IgD-negative memory B cell (primary cell): ENCODE data around the gene LHX5. TPM values are rescaled to one million over a fixed set of nuclear protein-coding genes. Genes with fewer than 3 reads are reported as not detected.

Source experiments
- H3K27ac Mint-ChIP-seq, 3 donors: one replicate each; pipeline ENCODE4 v1.8.0; 2020 to 2022; ENCODE audit warnings: mild to moderate bottlenecking in 3 of 3, mixed read lengths in 3 of 3, moderate library complexity in 1 of 3
- H3K27me3 Mint-ChIP-seq: one replicate; pipeline ENCODE4 v1.8.0; 2021; ENCODE audit warnings: mixed read lengths
- H3K36me3 Mint-ChIP-seq: one replicate; pipeline ENCODE4 v1.8.0; 2020; ENCODE audit warnings: mild to moderate bottlenecking, mixed read lengths
- H3K4me1 Mint-ChIP-seq, 3 donors: one replicate each; pipeline ENCODE4 v1.8.0; 2020 to 2022; ENCODE audit warnings: mixed read lengths in 3 of 3, mild to moderate bottlenecking in 1 of 3
- H3K4me3 Mint-ChIP-seq, 4 donors: one replicate each; pipeline ENCODE4 v1.8.0; 2020 to 2022; ENCODE audit warnings: mild to moderate bottlenecking in 4 of 4, mixed read lengths in 4 of 4, moderate library complexity in 3 of 4
- H3K9me3 Mint-ChIP-seq, 3 donors: one replicate each; pipeline ENCODE4 v1.8.0; 2020 to 2021; ENCODE audit warnings: mixed read lengths in 3 of 3, mild to moderate bottlenecking in 1 of 3
- polyA plus RNA-seq: library from polyadenylated mRNA; unstranded; fragments of 300-500 nt; fragmentation: Illumina TruSeq; gene quantifications from one replicate; pipeline ENCODE4 v1.2.3, GENCODE V29; 2021

Gene LHX5
- polyA plus RNA-seq, 1 donor from 2014 or later = not detected

- Mint-ChIP-seq H3K9me3 (peaks cover 0 to 6% (median 0%) of the 10 kb centered on the region in 3 donors), H3K4me3 (peak overlapping the region in 2 of 4 donors; percentile 50 to 60), H3K27me3 (peaks cover 41% of the 10 kb centered on the region), H3K36me3 (peaks cover 2% of the 10 kb centered on the region), H3K27ac (no peak overlapping the region), H3K4me1 (peaks cover 11 to 15% (median 13%) of the 10 kb centered on the region in 3 donors)
Observed at GRCh38 chr12:113464452-113464775, 7.3 kb downstream of the LHX5 start.

GRCh38 chr12:113463746-113464451 is 7.8 kb downstream of the LHX5 start:
- H3K4me3 Mint-ChIP-seq = peak overlapping the region; percentile 27 to 82 (median 68)
- peaks cover 0 to 6% (median 0%) of the 10 kb centered on the region in 3 donors for H3K9me3 Mint-ChIP-seq
- H3K27ac Mint-ChIP-seq = peak overlapping the region in 2 of 3 donors; percentile 44 to 90
- peaks cover 2% of the 10 kb centered on the region for H3K36me3 Mint-ChIP-seq
- peaks cover 10 to 15% (median 13%) of the 10 kb centered on the region in 3 donors for H3K4me1 Mint-ChIP-seq
- H3K27me3 Mint-ChIP-seq = peaks cover 45% of the 10 kb centered on the region

- H3K9me3 Mint-ChIP-seq = peaks cover 0 to 6% (median 0%) of the 10 kb centered on the region in 3 donors
Observed at GRCh38 chr12:113462998-113463745, 8.5 kb downstream of the LHX5 start.

GRCh38 chr12:113462117-113462774 is 9.4 kb downstream of the LHX5 start:
- Mint-ChIP-seq H3K9me3 (peaks cover 0 to 6% (median 0%) of the 10 kb centered on the region in 3 donors), H3K4me3 (peak overlapping the region; percentile 72 to 93 (median 82)), H3K36me3 (peaks cover 2% of the 10 kb centered on the region), H3K27me3 (peaks cover 45% of the 10 kb centered on the region), H3K4me1 (peaks cover 10 to 15% (median 12%) of the 10 kb centered on the region in 3 donors), H3K27ac (peak overlapping the region in 1 of 3 donors; percentile 77)

More at GRCh38 chr12:113462998-113463745, 8.5 kb downstream of the LHX5 start:
- peak overlapping the region in 2 of 3 donors; percentile 44 to 90 for H3K27ac Mint-ChIP-seq
- H3K4me3 Mint-ChIP-seq = peak overlapping the region in 3 of 4 donors; percentile 27 to 82 (median 56)
- peaks cover 10 to 15% (median 12%) of the 10 kb centered on the region in 3 donors for H3K4me1 Mint-ChIP-seq
- peaks cover 48% of the 10 kb centered on the region for H3K27me3 Mint-ChIP-seq
- H3K36me3 Mint-ChIP-seq = peaks cover 2% of the 10 kb centered on the region

- Mint-ChIP-seq H3K36me3 (peaks cover 2% of the 10 kb centered on the region), H3K9me3 (peaks cover 0 to 6% (median 0%) of the 10 kb centered on the region in 3 donors), H3K4me3 (peak overlapping the region in 3 of 4 donors; percentile 8 to 71 (median 28)), H3K4me1 (peaks cover 9 to 15% (median 10%) of the 10 kb centered on the region in 3 donors), H3K27ac (peak overlapping the region in 1 of 3 donors; percentile 76), H3K27me3 (peaks cover 44% of the 10 kb centered on the region)
Observed at GRCh38 chr12:113461666-113462065, 10.0 kb downstream of the LHX5 start.

GRCh38 chr12:113459981-113460380 is 11.7 kb downstream of the LHX5 start:
- no peaks in the 10 kb centered on the region for H3K36me3 Mint-ChIP-seq
- H3K9me3 Mint-ChIP-seq = peaks cover 0 to 6% (median 0%) of the 10 kb centered on the region in 3 donors
- H3K27me3 Mint-ChIP-seq = peaks cover 39% of the 10 kb centered on the region
- no peak overlapping the region for H3K27ac Mint-ChIP-seq
- no peak overlapping the region for H3K4me3 Mint-ChIP-seq
- peaks cover 7 to 11% (median 8%) of the 10 kb centered on the region in 3 donors for H3K4me1 Mint-ChIP-seq

GRCh38 chr12:113457710-113458109 is 14.0 kb downstream of the LHX5 start:
- H3K27ac Mint-ChIP-seq = no peak overlapping the region
- H3K9me3 Mint-ChIP-seq = no peaks in the 10 kb centered on the region
- H3K4me3 Mint-ChIP-seq = no peak overlapping the region
- peaks cover 26% of the 10 kb centered on the region for H3K27me3 Mint-ChIP-seq
- peaks cover 4 to 8% (median 4%) of the 10 kb centered on the region in 3 donors for H3K4me1 Mint-ChIP-seq
- H3K36me3 Mint-ChIP-seq = no peaks in the 10 kb centered on the region

- Mint-ChIP-seq H3K27ac (no peak overlapping the region), H3K9me3 (no peaks in the 10 kb centered on the region), H3K36me3 (no peaks in the 10 kb centered on the region), H3K4me3 (no peak overlapping the region), H3K4me1 (peaks cover 1 to 4% (median 2%) of the 10 kb centered on the region in 3 donors), H3K27me3 (peaks cover 24% of the 10 kb centered on the region)
Observed at GRCh38 chr12:113457185-113457584, 14.5 kb downstream of the LHX5 start.

GRCh38 chr12:113456761-113457160 is 14.9 kb downstream of the LHX5 start:
- Mint-ChIP-seq H3K4me3 (no peak overlapping the region), H3K27me3 (peaks cover 24% of the 10 kb centered on the region), H3K27ac (no peak overlapping the region), H3K36me3 (no peaks in the 10 kb centered on the region), H3K9me3 (no peaks in the 10 kb centered on the region), H3K4me1 (peaks cover 1 to 4% (median 2%) of the 10 kb centered on the region in 3 donors)

GRCh38 chr12:113456199-113456598 is 15.5 kb downstream of the LHX5 start:
- H3K9me3 Mint-ChIP-seq = no peaks in the 10 kb centered on the region
- no peak overlapping the region for H3K27ac Mint-ChIP-seq
- H3K4me3 Mint-ChIP-seq = no peak overlapping the region
- H3K36me3 Mint-ChIP-seq = no peaks in the 10 kb centered on the region
- H3K4me1 Mint-ChIP-seq = peaks cover 1 to 4% (median 2%) of the 10 kb centered on the region in 3 donors
- H3K27me3 Mint-ChIP-seq = peaks cover 19% of the 10 kb centered on the region

- H3K27ac Mint-ChIP-seq = no peak overlapping the region
- no peak overlapping the region for H3K4me3 Mint-ChIP-seq
- H3K4me1 Mint-ChIP-seq = peaks cover 0 to 2% (median 1%) of the 10 kb centered on the region in 3 donors
- H3K27me3 Mint-ChIP-seq = peaks cover 11% of the 10 kb centered on the region
- no peaks in the 10 kb centered on the region for H3K9me3 Mint-ChIP-seq
- no peaks in the 10 kb centered on the region for H3K36me3 Mint-ChIP-seq
Observed at GRCh38 chr12:113453330-113453729, 18.3 kb downstream of the LHX5 start.

- Mint-ChIP-seq H3K36me3 (no peaks in the 10 kb centered on the region), H3K4me3 (no peak overlapping the region), H3K9me3 (no peaks in the 10 kb centered on the region), H3K27ac (no peak overlapping the region), H3K4me1 (peaks cover 0 to 2% (median 1%) of the 10 kb centered on the region in 3 donors), H3K27me3 (peaks cover 10% of the 10 kb centered on the region)
Observed at GRCh38 chr12:113452458-113452857, 19.2 kb downstream of the LHX5 start.

GRCh38 chr12:113449839-113450238 is 21.8 kb downstream of the LHX5 start:
- H3K27me3 Mint-ChIP-seq = peaks cover 11% of the 10 kb centered on the region
- no peak overlapping the region for H3K4me3 Mint-ChIP-seq
- no peak overlapping the region for H3K27ac Mint-ChIP-seq
- no peaks in the 10 kb centered on the region for H3K4me1 Mint-ChIP-seq
- H3K36me3 Mint-ChIP-seq = no peaks in the 10 kb centered on the region
- peaks cover 0 to 7% (median 0%) of the 10 kb centered on the region in 3 donors for H3K9me3 Mint-ChIP-seq

- peaks cover 0 to 7% (median 0%) of the 10 kb centered on the region in 3 donors for H3K9me3 Mint-ChIP-seq
- H3K4me1 Mint-ChIP-seq = no peaks in the 10 kb centered on the region
- no peak overlapping the region for H3K27ac Mint-ChIP-seq
- no peaks in the 10 kb centered on the region for H3K36me3 Mint-ChIP-seq
- peaks cover 11% of the 10 kb centered on the region for H3K27me3 Mint-ChIP-seq
- no peak overlapping the region for H3K4me3 Mint-ChIP-seq
Observed at GRCh38 chr12:113449299-113449698, 22.4 kb downstream of the LHX5 start.

- Mint-ChIP-seq H3K4me1 (no peaks in the 10 kb centered on the region), H3K27ac (no peak overlapping the region), H3K36me3 (no peaks in the 10 kb centered on the region), H3K27me3 (peaks cover 11% of the 10 kb centered on the region), H3K9me3 (peaks cover 0 to 7% (median 0%) of the 10 kb centered on the region in 3 donors), H3K4me3 (no peak overlapping the region)
Observed at GRCh38 chr12:113448873-113449272, 22.8 kb downstream of the LHX5 start.
